HG02885 (cell line): Measurements from ENCODE around the gene LRRN4.
"Not testable (repeated sequence)": the region's sequence is repeated elsewhere in the genome, so short reads cannot be mapped to it uniquely, and the experiment has no call there.

Experiments used
- ATAC-seq: cut with Tn5 transposase; IDR thresholded peaks from one replicate; pipeline ENCODE4 v1.9.1; 2021; ENCODE audit warnings: mild to moderate bottlenecking; ENCODE audit not compliant: unreplicated experiment, poor library complexity

The LRRN4 gene

GRCh38 chr20:6061544-6061943 is 7.7 kb upstream of the LRRN4 start:
- ATAC-seq: no peak

GRCh38 chr20:6060213-6060612 is 6.4 kb upstream of the LRRN4 start:
- ATAC-seq: no peak

GRCh38 chr20:6058684-6059295 is 4.9 kb upstream of the LRRN4 start:
- ATAC-seq: no peak

GRCh38 chr20:6057691-6058090 is 3.8 kb upstream of the LRRN4 start:
- ATAC-seq: no peak

GRCh38 chr20:6057139-6057538 is 3.3 kb upstream of the LRRN4 start:
- no peak for ATAC-seq

- no peak for ATAC-seq
Measured at GRCh38 chr20:6055981-6056569, 2.2 kb upstream of the LRRN4 start.

GRCh38 chr20:6055161-6055783 is 1.4 kb upstream of the LRRN4 start:
- ATAC-seq: no peak

- not testable (repeated sequence) for ATAC-seq
Measured at GRCh38 chr20:6054689-6055051, 810 bp upstream of the LRRN4 start.

- ATAC-seq: no peak
Measured at GRCh38 chr20:6053064-6053775, 640 bp downstream of the LRRN4 start.

GRCh38 chr20:6051505-6051904 is 2.4 kb downstream of the LRRN4 start:
- no peak for ATAC-seq

- ATAC-seq: no peak
Measured at GRCh38 chr20:6048391-6048790, 5.5 kb downstream of the LRRN4 start.

GRCh38 chr20:6046432-6046831 is 7.4 kb downstream of the LRRN4 start:
- no peak for ATAC-seq

- no peak for ATAC-seq
Measured at GRCh38 chr20:6045566-6045965, 8.3 kb downstream of the LRRN4 start.

GRCh38 chr20:6044115-6044514 is 9.7 kb downstream of the LRRN4 start:
- ATAC-seq: no peak

GRCh38 chr20:6041808-6042265 is 12.0 kb downstream of the LRRN4 start:
- ATAC-seq: no peak

- no peak for ATAC-seq
Measured at GRCh38 chr20:6040958-6041807, 12.7 kb downstream of the LRRN4 start.

- no peak for ATAC-seq
Measured at GRCh38 chr20:6040540-6040939, 13.3 kb downstream of the LRRN4 start.

- no peak for ATAC-seq
Measured at GRCh38 chr20:6039766-6040165, 14.1 kb downstream of the LRRN4 start.

- ATAC-seq: no peak
Measured at GRCh38 chr20:6038256-6038655, 15.6 kb downstream of the LRRN4 start.

GRCh38 chr20:6037082-6037481 is 16.8 kb downstream of the LRRN4 start:
- no peak for ATAC-seq
